ENCODE data around the gene C19orf12.

- TF ChIP-seq POLR2AphosphoS5 (IDR thresholded peaks at IDR 0.05; ENCODE audit: borderline replicate concordance, low read depth, low read length) (no peak), EZH2 (IDR thresholded peaks at IDR 0.05) (no peak), FOXP2 (optimal IDR thresholded peaks at IDR 0.05; ENCODE audit: control extremely low read depth, extremely low read length, insufficient read depth) (no peak)
These were observed 9.7 kb upstream of the C19orf12 start for GRCh38 chr19:29724746-29725145.
